ENCODE measurements around the gene RPSA. TPM values are rescaled to one million over a fixed set of nuclear protein-coding genes. Genes with fewer than 3 reads are reported as not detected.

The RPSA gene
- total and polyA plus RNA-seq, 9 of the 15 experiments (the other 6 are each of a cell fraction or from before 2014, with no cell fraction given) = 2,290 to 4,272 (median 2,730) TPM

GRCh38 chr3:39406368-39407258 is at the start of gene RPSA (continued):
- TF ChIP-seq NR0B1 (IDR thresholded peaks at IDR 0.05; ENCODE audit: partially characterized antibody) = no peak
- peak; percentile 96 for TF ChIP-seq RREB1 (CRISPR knock-in tag; IDR thresholded peaks at IDR 0.05)
- no peak for TF ChIP-seq TSC22D4 (tag; IDR thresholded peaks at IDR 0.05)
- TF ChIP-seq ZNF197 (CRISPR knock-in tag; IDR thresholded peaks at IDR 0.05; ENCODE audit: low read depth) = peak; percentile 53; the same call in 1 of the 2 replicates
- TF ChIP-seq EGR1 (conservative IDR thresholded peaks at IDR 0.05) = peak; percentile 85
- TF ChIP-seq TSHZ1 (CRISPR knock-in tag; IDR thresholded peaks at IDR 0.05) = no peak
- TF ChIP-seq TARDBP (IDR thresholded peaks at IDR 0.05) = peak; percentile 83; the same call in 1 of the 2 replicates
- TF ChIP-seq SMARCA4 (IDR thresholded peaks at IDR 0.05) = peak; percentile 39
- TF ChIP-seq RB1 (IDR thresholded peaks at IDR 0.05; ENCODE audit: low read depth) = peak; percentile 93
- TF ChIP-seq ZNF121 (CRISPR knock-in tag; conservative IDR thresholded peaks at IDR 0.05) = no peak
- no peak for TF ChIP-seq ZNF146 (CRISPR knock-in tag; IDR thresholded peaks at IDR 0.05; ENCODE audit: unreplicated experiment)
- no peak; the same call in 1 of the 2 replicates for TF ChIP-seq KLF13 (tag; IDR thresholded peaks at IDR 0.05; ENCODE audit: borderline replicate concordance, low read depth)
- 0 out of 2 replicates have a peak, but pooled peaks have one; percentile 33 for TF ChIP-seq HOXB6 (CRISPR knock-in tag; IDR thresholded peaks at IDR 0.05; ENCODE audit: borderline replicate concordance)
- 0 out of 2 replicates have a peak, but pooled peaks have one; percentile 20 for TF ChIP-seq SMARCA5 (IDR thresholded peaks at IDR 0.05)
- peak; percentile 91; the same call in 1 of the 2 replicates for TF ChIP-seq IRF1 (CRISPR knock-in tag; IDR thresholded peaks at IDR 0.05; ENCODE audit: borderline replicate concordance)
- TF ChIP-seq ZEB2 (IDR thresholded peaks at IDR 0.05) = peak; percentile 13; the same call in 1 of the 2 replicates
